GM10266 (cell line): ENCODE measurements around the gene TGFBRAP1.

ENCODE experiments used
- DNase-seq: peaks from one replicate; pipeline ENCODE4 v3.0.0; 2012; ENCODE audit errors: extremely low spot score
- TF ChIP-seq, protein P1 (sequence below): IDR thresholded peaks from 2 replicates; pipeline ENCODE4 v1.5.1; 2012; ENCODE audit warnings: mild to moderate bottlenecking, low read depth; ENCODE audit not compliant: control insufficient read depth, insufficient read depth; ENCODE audit errors: missing control alignments

TGFBRAP1 gene

GRCh38 chr2:105357122-105357521, 27.6 kb upstream of the TGFBRAP1 start:
- TF ChIP-seq, protein P1, sequence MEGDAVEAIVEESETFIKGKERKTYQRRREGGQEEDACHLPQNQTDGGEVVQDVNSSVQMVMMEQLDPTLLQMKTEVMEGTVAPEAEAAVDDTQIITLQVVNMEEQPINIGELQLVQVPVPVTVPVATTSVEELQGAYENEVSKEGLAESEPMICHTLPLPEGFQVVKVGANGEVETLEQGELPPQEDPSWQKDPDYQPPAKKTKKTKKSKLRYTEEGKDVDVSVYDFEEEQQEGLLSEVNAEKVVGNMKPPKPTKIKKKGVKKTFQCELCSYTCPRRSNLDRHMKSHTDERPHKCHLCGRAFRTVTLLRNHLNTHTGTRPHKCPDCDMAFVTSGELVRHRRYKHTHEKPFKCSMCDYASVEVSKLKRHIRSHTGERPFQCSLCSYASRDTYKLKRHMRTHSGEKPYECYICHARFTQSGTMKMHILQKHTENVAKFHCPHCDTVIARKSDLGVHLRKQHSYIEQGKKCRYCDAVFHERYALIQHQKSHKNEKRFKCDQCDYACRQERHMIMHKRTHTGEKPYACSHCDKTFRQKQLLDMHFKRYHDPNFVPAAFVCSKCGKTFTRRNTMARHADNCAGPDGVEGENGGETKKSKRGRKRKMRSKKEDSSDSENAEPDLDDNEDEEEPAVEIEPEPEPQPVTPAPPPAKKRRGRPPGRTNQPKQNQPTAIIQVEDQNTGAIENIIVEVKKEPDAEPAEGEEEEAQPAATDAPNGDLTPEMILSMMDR, result no peak
- DNase-seq, result no peak

DNA sequence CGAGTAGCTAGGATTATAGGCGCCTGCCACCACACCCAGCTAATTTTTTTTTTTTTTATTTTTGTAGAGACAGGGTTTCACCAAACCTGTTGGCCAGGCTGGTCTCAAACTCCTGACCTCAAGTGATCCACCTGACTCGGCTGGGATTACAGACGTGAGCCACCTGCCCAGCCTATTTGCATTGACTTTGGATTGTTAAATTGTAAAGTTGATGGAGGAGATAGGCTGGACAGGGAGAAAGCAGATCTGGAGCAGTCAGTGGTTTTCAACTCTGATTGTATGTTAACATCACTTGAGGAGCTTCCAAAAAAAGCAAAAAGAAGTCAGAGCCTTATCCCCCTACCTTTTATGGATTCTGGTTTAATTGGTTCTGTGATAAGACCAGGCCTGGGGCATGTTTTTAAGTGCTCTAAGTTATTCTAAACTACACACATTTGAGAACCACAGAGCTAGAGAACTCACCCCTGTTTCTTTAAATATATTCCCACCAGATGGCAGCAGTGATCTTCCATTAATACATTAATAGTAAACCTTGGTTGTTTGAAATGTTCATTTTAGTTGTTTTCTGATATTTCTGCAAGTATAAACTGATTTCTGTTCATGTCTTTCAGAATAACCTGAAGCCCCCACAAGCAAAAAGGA, 15.3 kb upstream of the TGFBRAP1 start:
- TF ChIP-seq, protein P1, result peak; percentile 34
- no peak for DNase-seq

DNA sequence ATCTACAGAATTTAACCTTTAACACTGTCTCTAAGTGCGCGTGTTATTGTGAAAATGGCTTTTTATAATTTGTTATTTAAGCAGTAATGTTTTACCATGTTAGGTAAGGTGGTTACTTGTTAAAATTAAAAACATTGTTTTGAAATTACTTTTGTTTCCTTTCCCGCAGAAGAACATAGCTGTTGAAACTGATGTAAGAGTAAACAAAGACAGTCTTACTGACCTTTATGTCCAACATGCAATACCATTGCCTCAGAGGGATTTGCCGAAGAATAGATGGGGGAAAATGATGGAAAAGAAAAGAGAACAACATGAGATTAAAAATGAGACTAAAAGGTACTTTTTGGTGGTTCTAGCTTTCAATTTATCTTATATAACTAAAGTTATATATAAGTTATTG, 9.9 kb upstream of the TGFBRAP1 start:
- TF ChIP-seq, protein P1, result no peak
- no peak for DNase-seq

GRCh38 chr2:105338020-105338385, 8.5 kb upstream of the TGFBRAP1 start:
- no peak for DNase-seq
- TF ChIP-seq, protein P1, result no peak

DNA sequence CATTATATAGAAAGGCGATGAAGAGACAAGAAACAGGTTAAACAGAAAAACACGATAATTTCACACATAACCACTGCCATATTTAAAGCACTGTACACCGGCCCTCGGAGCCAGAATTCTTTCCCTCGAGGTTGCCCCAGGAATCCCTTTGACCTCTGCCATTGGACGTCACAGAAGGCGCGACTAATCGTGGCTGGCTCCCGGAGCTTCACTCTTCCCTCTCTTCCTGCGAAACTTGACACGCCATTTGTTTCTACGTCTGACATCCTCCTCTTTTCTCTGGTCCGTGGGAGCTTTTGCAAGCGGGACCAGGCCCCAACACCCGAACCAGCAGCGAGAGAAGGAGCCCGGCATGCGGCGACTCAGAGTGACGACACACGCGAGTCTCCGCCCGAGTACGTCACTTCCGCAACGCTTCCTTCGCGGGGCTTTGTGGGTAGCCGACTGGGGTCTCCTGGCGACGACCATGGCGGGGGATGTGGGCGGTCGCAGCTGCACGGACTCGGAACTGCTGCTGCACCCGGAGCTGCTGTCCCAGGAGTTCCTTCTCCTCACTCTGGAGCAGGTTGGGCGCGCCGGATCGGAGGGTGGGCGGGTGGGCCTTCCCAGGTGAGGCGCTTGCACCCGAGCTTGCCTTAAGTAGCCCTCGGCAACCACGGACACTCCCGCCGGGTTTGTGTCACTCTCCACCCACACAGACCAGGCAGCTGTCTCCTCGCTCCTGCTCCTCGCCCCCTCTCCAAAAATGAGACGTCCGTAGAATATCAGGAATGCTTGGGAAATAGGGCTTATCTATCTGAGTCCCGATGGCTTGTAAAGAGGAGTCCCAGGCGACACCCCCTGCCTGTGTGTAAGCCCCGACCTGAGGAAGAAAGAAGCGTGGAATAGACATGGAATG, 7.8 kb upstream of the TGFBRAP1 start, which contains the start of gene C2orf49:
TSS of gene C2orf49 (plus strand) at position 419 of the 898 bp plus-strand sequence. CDS start at position 467, 48 bp downstream.
- peak; percentile 83 for DNase-seq
- TF ChIP-seq, protein P1, result no peak

DNA sequence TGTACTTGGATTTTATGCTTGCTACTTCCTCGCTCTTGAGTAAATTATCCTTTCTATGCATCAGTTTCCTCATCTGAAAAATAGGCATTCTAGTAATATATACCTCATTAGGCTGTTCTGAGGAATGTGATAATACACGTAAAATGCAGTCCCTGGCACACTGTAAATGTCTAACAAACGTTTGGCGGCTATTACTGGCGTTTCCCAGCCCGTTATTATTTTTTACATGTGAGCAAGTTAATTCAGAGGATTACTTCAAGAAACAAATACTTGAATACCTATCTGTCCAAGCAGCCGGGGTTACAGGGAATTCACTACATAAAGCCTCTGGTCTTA, 7.2 kb upstream of the TGFBRAP1 start:
- TF ChIP-seq, protein P1, result no peak
- no peak for DNase-seq

GRCh38 chr2:105335469-105335868, 5.9 kb upstream of the TGFBRAP1 start:
- DNase-seq, result no peak
- TF ChIP-seq, protein P1, result no peak
